GM19438 (cell line): Measurements from ENCODE around the gene PLXND1.

Experiments used
- ATAC-seq: cut with Tn5 transposase; IDR thresholded peaks from one replicate; pipeline ENCODE4 v1.9.1; 2021; ENCODE audit warnings: low read depth; ENCODE audit not compliant: unreplicated experiment

PLXND1 gene

GRCh38 chr3:129587566-129588210 lies 18.8 kb downstream of the PLXND1 start:
- no peak for ATAC-seq

- no peak for ATAC-seq
Measured at GRCh38 chr3:129586746-129587430, 19.6 kb downstream of the PLXND1 start.

- ATAC-seq, result no peak
Measured at GRCh38 chr3:129585949-129586657, 20.4 kb downstream of the PLXND1 start.

GRCh38 chr3:129584631-129585030 lies 21.8 kb downstream of the PLXND1 start:
- ATAC-seq, result no peak

GRCh38 chr3:129583289-129583688 lies 23.2 kb downstream of the PLXND1 start:
- no peak for ATAC-seq

GRCh38 chr3:129582799-129583198 lies 23.7 kb downstream of the PLXND1 start:
- ATAC-seq, result no peak

GRCh38 chr3:129581623-129582022 lies 24.9 kb downstream of the PLXND1 start:
- ATAC-seq, result no peak

- ATAC-seq, result no peak
Measured at GRCh38 chr3:129579991-129580390, 26.5 kb downstream of the PLXND1 start.

GRCh38 chr3:129577925-129578786 lies 28.3 kb downstream of the PLXND1 start:
- ATAC-seq, result no peak

- no peak for ATAC-seq
Measured at GRCh38 chr3:129577366-129577765, 29.1 kb downstream of the PLXND1 start.

GRCh38 chr3:129576514-129577352 lies 29.7 kb downstream of the PLXND1 start:
- ATAC-seq, result peak; percentile 68

- ATAC-seq, result no peak
Measured at GRCh38 chr3:129575997-129576384, 30.5 kb downstream of the PLXND1 start.

GRCh38 chr3:129575233-129575996 lies 31.1 kb downstream of the PLXND1 start:
- no peak for ATAC-seq

- ATAC-seq, result no peak
Measured at GRCh38 chr3:129574206-129574605, 32.3 kb downstream of the PLXND1 start.

GRCh38 chr3:129573493-129573892 lies 33.0 kb downstream of the PLXND1 start:
- no peak for ATAC-seq

- no peak for ATAC-seq
Measured at GRCh38 chr3:129572603-129573002, 33.9 kb downstream of the PLXND1 start.

- ATAC-seq, result no peak
Measured at GRCh38 chr3:129571605-129572547, 34.6 kb downstream of the PLXND1 start.

- no peak for ATAC-seq
Measured at GRCh38 chr3:129569856-129570255, 36.6 kb downstream of the PLXND1 start.
